Endothelial cell of umbilical vein (primary cell): ENCODE data around the gene RAD54L.

Source experiments
- CTCF ChIP-seq, 2 donors: IDR thresholded peaks; 1 replicate in 1 of 2; 2 replicates in 1 of 2; pipeline ENCODE4 v1.5.1; 2011; ENCODE audit warnings: low read length in 2 of 2, mild to moderate bottlenecking in 2 of 2, moderate library complexity in 2 of 2, control low read depth in 1 of 2, inconsistent platforms in 1 of 2, low read depth in 1 of 2; ENCODE audit not compliant: insufficient read depth in 1 of 2; ENCODE audit errors: extremely low read depth in 1 of 2
- POLR2A ChIP-seq: IDR thresholded peaks from 2 replicates; pipeline ENCODE4 v1.6.1; 2012; ENCODE audit warnings: low read depth, mild to moderate bottlenecking, control low read depth, low read length
- TF ChIP-seq, protein P1 (sequence below): IDR thresholded peaks from 2 replicates; pipeline ENCODE4 v1.6.1; 2011; ENCODE audit not compliant: insufficient read depth, insufficient read length

GRCh38 chr1:46220808-46221207 is 26.8 kb upstream of the RAD54L start:
- TF ChIP-seq CTCF (IDR thresholded peaks at IDR 0.05; ENCODE audit: extremely low read depth in 1 of 2, insufficient read depth in 1 of 2, low read depth in 1 of 2, low read length in 2 of 2) (no peak), POLR2A (no peak)
- TF ChIP-seq, protein P1, sequence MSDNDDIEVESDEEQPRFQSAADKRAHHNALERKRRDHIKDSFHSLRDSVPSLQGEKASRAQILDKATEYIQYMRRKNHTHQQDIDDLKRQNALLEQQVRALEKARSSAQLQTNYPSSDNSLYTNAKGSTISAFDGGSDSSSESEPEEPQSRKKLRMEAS = no peak
